HepG2 (cell line): Measurements from ENCODE around the gene ELP5. TPM values are rescaled to one million over a fixed set of nuclear protein-coding genes. Genes with fewer than 3 reads are reported as not detected.

Source experiments
- IRF2 ChIP-seq: IDR thresholded peaks from 2 replicates; pipeline ENCODE4 v1.6.1; 2018; ENCODE audit warnings: missing genetic modification reagents, missing compliant biosample characterization
- ZNF143 ChIP-seq: sonication (generic); formaldehyde crosslinking; IDR thresholded peaks from 2 replicates; pipeline ENCODE4 v1.4.0; 2020; ENCODE audit warnings: missing genetic modification reagents
- ZNF274 ChIP-seq: sonication (generic); formaldehyde crosslinking; IDR thresholded peaks from 2 replicates; pipeline ENCODE4 v1.5.1; 2020; ENCODE audit warnings: mild to moderate bottlenecking, missing genetic modification reagents
- ZNF335 ChIP-seq: sonication (generic); formaldehyde crosslinking; IDR thresholded peaks from 2 replicates; pipeline ENCODE4 v1.4.0; 2020; ENCODE audit warnings: missing genetic modification reagents
- ZNF34 ChIP-seq: sonication (generic); formaldehyde crosslinking; IDR thresholded peaks from 2 replicates; pipeline ENCODE4 v1.4.0; 2020; ENCODE audit warnings: mild to moderate bottlenecking, missing genetic modification reagents, borderline replicate concordance
- ZNF672 ChIP-seq: sonication (generic); formaldehyde crosslinking; IDR thresholded peaks from 2 replicates; pipeline ENCODE4 v1.8.1; 2022; ENCODE audit warnings: missing genetic modification reagents
- ZNF678 ChIP-seq: sonication (generic); formaldehyde crosslinking; IDR thresholded peaks from 2 replicates; pipeline ENCODE4 v1.4.0; 2020; ENCODE audit warnings: mild to moderate bottlenecking, missing genetic modification reagents
- ZNF709 ChIP-seq: sonication (generic); formaldehyde crosslinking; IDR thresholded peaks from 2 replicates; pipeline ENCODE4 v1.5.0; 2020; ENCODE audit warnings: mild to moderate bottlenecking, missing genetic modification reagents
- ZNF841 ChIP-seq: sonication (generic); formaldehyde crosslinking; IDR thresholded peaks from 2 replicates; pipeline ENCODE4 v1.8.1; 2023; ENCODE audit warnings: missing genetic modification reagents, borderline replicate concordance
- polyA plus RNA-seq, 8 experiments: library from polyadenylated mRNA; depleted of rRNA in 3 of 8; stranded (reverse) in 7 of 8; unstranded in 1 of 8; fragments of >200 nt; fragmentation: Illumina TruSeq in 4 of 8; extraction: Trizol in 4 of 8; gene quantifications; 2 replicates each; pipeline versions ENCODE4 v1.2.1 to v1.2.3, GENCODE V29; 2011 to 2016; ENCODE audit warnings: low read depth in 4 of 8, missing spikeins in 1 of 8, mixed read lengths in 1 of 8; ENCODE audit not compliant: insufficient read depth in 1 of 8
- total RNA-seq, 5 experiments: library from RNA; depleted of rRNA; stranded (reverse); fragments of >200 nt; fragmentation: Illumina TruSeq; extraction: Trizol; gene quantifications; 2 replicates each; pipeline ENCODE4 v1.2.3, GENCODE V29; 2016; ENCODE audit warnings: low read depth in 1 of 5
- TF ChIP-seq, protein P1 (sequence below): sonication (generic); formaldehyde crosslinking; IDR thresholded peaks from 2 replicates; pipeline ENCODE4 v1.8.0; 2022; ENCODE audit warnings: mild to moderate bottlenecking, missing genetic modification reagents; ENCODE audit not compliant: insufficient replicate concordance
- TF ChIP-seq, protein P2 (sequence below): sonication (generic); formaldehyde crosslinking; IDR thresholded peaks from 2 replicates; pipeline ENCODE4 v1.9.0; 2021; ENCODE audit warnings: missing genetic modification reagents, mild to moderate bottlenecking, borderline replicate concordance
- TF ChIP-seq, protein P3 (sequence below): sonication (generic); formaldehyde crosslinking; IDR thresholded peaks from 2 replicates; pipeline ENCODE4 v1.5.0; 2020; ENCODE audit warnings: missing genetic modification reagents
- TF ChIP-seq, protein P4 (sequence below): sonication (generic); formaldehyde crosslinking; IDR thresholded peaks from 2 replicates; pipeline ENCODE4 v1.8.1; 2023; ENCODE audit warnings: missing genetic modification reagents, inconsistent platforms, borderline replicate concordance
- TF ChIP-seq, protein P5 (sequence below): IDR thresholded peaks from 2 replicates; pipeline ENCODE4 v1.6.1; 2018; ENCODE audit warnings: missing genetic modification reagents, mild to moderate bottlenecking, missing compliant biosample characterization
- TF ChIP-seq, protein P6 (sequence below): sonication (generic); formaldehyde crosslinking; IDR thresholded peaks from 2 replicates; pipeline ENCODE4 v1.5.0; 2020; ENCODE audit warnings: mild to moderate bottlenecking, missing genetic modification reagents
- TF ChIP-seq, protein P7 (sequence below): sonication (generic); formaldehyde crosslinking; IDR thresholded peaks from 2 replicates; pipeline ENCODE4 v1.4.0; 2020; ENCODE audit warnings: missing genetic modification reagents

ELP5 gene
- total and polyA plus RNA-seq, 2 of the 13 experiments (the other 11 are each of a cell fraction or from before 2014, with no cell fraction given) = 67.6 to 69.8 TPM

DNA sequence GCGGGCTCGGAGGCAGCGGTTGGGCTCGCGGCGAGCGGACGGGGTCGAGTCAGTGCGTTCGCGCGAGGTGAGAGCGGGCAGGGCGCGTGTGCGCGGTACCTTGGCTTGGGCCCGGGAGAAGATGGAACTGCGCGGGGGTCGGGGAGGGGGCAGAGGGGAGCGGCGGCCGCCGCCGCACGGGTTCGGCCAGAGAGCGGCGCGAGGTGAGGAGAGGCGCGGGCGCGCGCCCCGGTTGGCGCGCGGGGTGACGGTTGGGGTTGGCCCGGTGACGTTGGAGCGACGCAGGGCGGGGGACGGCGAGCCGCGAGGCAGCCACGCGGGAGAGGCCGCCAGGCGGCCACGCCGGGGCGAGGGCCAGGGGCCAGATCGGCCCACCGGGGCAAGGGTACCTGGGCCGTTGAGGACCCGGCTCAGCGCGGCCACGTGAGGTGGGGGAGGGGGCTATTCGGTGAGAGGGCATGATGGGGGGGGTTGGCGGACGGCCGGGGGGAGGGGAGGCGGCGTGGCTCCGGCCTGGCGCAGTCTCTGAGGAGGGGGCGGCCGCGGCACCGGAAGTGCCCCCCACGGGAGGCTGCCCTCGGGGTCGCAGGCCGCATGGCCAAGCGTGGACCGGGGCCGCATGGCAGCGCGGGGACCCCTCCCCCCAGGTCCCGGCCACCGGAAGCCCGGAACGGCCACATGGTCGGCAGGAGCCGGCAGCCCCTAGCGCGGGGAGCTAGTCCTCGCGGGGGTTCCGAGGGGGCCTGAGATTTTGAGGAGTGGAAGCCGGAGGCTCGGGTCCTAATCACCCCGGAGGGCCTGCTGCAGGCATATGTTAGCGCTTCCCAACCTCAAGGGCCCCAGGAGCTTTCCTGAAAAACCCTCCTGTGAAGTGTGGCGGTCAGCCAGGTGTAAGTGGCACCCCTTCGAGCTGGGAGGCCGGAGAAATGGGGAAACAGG lies 55.9 kb downstream of the ELP5 start (continued):
- TF ChIP-seq, protein P1, sequence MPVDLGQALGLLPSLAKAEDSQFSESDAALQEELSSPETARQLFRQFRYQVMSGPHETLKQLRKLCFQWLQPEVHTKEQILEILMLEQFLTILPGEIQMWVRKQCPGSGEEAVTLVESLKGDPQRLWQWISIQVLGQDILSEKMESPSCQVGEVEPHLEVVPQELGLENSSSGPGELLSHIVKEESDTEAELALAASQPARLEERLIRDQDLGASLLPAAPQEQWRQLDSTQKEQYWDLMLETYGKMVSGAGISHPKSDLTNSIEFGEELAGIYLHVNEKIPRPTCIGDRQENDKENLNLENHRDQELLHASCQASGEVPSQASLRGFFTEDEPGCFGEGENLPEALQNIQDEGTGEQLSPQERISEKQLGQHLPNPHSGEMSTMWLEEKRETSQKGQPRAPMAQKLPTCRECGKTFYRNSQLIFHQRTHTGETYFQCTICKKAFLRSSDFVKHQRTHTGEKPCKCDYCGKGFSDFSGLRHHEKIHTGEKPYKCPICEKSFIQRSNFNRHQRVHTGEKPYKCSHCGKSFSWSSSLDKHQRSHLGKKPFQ (CRISPR knock-in tag) = no peak
- TF ChIP-seq ZNF709 (CRISPR knock-in tag) (no peak), ZNF335 (CRISPR knock-in tag) (no peak), ZNF672 (no peak), ZNF34 (CRISPR knock-in tag) (no peak), ZNF143 (CRISPR knock-in tag) (no peak), ZNF678 (CRISPR knock-in tag) (no peak), ZNF841 (CRISPR knock-in tag) (no peak), IRF2 (no peak), ZNF274 (no peak)
- TF ChIP-seq, protein P2, sequence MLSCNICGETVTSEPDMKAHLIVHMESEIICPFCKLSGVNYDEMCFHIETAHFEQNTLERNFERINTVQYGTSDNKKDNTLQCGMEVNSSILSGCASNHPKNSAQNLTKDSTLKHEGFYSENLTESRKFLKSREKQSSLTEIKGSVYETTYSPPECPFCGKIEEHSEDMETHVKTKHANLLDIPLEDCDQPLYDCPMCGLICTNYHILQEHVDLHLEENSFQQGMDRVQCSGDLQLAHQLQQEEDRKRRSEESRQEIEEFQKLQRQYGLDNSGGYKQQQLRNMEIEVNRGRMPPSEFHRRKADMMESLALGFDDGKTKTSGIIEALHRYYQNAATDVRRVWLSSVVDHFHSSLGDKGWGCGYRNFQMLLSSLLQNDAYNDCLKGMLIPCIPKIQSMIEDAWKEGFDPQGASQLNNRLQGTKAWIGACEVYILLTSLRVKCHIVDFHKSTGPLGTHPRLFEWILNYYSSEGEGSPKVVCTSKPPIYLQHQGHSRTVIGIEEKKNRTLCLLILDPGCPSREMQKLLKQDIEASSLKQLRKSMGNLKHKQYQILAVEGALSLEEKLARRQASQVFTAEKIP (CRISPR knock-in tag) = no peak
- TF ChIP-seq, protein P3, sequence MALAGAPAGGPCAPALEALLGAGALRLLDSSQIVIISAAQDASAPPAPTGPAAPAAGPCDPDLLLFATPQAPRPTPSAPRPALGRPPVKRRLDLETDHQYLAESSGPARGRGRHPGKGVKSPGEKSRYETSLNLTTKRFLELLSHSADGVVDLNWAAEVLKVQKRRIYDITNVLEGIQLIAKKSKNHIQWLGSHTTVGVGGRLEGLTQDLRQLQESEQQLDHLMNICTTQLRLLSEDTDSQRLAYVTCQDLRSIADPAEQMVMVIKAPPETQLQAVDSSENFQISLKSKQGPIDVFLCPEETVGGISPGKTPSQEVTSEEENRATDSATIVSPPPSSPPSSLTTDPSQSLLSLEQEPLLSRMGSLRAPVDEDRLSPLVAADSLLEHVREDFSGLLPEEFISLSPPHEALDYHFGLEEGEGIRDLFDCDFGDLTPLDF = no peak
- TF ChIP-seq, protein P4, sequence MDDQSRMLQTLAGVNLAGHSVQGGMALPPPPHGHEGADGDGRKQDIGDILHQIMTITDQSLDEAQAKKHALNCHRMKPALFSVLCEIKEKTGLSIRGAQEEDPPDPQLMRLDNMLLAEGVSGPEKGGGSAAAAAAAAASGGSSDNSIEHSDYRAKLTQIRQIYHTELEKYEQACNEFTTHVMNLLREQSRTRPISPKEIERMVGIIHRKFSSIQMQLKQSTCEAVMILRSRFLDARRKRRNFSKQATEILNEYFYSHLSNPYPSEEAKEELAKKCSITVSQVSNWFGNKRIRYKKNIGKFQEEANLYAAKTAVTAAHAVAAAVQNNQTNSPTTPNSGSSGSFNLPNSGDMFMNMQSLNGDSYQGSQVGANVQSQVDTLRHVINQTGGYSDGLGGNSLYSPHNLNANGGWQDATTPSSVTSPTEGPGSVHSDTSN = no peak
- TF ChIP-seq, protein P5, sequence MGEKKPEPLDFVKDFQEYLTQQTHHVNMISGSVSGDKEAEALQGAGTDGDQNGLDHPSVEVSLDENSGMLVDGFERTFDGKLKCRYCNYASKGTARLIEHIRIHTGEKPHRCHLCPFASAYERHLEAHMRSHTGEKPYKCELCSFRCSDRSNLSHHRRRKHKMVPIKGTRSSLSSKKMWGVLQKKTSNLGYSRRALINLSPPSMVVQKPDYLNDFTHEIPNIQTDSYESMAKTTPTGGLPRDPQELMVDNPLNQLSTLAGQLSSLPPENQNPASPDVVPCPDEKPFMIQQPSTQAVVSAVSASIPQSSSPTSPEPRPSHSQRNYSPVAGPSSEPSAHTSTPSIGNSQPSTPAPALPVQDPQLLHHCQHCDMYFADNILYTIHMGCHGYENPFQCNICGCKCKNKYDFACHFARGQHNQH (CRISPR knock-in tag) = no peak
- TF ChIP-seq, protein P6, sequence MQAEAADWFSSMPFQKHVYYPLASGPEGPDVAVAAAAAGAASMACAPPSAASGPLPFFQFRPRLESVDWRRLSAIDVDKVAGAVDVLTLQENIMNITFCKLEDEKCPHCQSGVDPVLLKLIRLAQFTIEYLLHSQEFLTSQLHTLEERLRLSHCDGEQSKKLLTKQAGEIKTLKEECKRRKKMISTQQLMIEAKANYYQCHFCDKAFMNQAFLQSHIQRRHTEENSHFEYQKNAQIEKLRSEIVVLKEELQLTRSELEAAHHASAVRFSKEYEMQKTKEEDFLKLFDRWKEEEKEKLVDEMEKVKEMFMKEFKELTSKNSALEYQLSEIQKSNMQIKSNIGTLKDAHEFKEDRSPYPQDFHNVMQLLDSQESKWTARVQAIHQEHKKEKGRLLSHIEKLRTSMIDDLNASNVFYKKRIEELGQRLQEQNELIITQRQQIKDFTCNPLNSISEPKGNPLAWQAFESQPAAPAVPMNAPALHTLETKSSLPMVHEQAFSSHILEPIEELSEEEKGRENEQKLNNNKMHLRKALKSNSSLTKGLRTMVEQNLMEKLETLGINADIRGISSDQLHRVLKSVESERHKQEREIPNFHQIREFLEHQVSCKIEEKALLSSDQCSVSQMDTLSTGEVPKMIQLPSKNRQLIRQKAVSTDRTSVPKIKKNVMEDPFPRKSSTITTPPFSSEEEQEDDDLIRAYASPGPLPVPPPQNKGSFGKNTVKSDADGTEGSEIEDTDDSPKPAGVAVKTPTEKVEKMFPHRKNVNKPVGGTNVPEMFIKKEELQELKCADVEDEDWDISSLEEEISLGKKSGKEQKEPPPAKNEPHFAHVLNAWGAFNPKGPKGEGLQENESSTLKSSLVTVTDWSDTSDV (CRISPR knock-in tag) = peak; percentile 66; the same call in 1 of the 2 replicates
- TF ChIP-seq, protein P7, sequence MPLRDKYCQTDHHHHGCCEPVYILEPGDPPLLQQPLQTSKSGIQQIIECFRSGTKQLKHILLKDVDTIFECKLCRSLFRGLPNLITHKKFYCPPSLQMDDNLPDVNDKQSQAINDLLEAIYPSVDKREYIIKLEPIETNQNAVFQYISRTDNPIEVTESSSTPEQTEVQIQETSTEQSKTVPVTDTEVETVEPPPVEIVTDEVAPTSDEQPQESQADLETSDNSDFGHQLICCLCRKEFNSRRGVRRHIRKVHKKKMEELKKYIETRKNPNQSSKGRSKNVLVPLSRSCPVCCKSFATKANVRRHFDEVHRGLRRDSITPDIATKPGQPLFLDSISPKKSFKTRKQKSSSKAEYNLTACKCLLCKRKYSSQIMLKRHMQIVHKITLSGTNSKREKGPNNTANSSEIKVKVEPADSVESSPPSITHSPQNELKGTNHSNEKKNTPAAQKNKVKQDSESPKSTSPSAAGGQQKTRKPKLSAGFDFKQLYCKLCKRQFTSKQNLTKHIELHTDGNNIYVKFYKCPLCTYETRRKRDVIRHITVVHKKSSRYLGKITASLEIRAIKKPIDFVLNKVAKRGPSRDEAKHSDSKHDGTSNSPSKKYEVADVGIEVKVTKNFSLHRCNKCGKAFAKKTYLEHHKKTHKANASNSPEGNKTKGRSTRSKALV = no peak
